IMR-90 (cell line): ENCODE measurements around the gene UNC13B. TPM values are rescaled to one million over a fixed set of nuclear protein-coding genes. Genes with fewer than 3 reads are reported as not detected.

ENCODE experiments used
- ATAC-seq: fragments of 200-7000 bp; cut with Tn5 transposase; 2 replicates; pipeline ENCODE4 v1.9.1; 2020; ENCODE audit warnings: low read depth, mild to moderate bottlenecking, moderate library complexity
- BruUV-seq: library from RNA; stranded (reverse); fragments of 400-500 nt; replicated peaks from 2 replicates; lab custom pipeline; 2021; lab: Mats Ljungman, UMichigan
- CTCF ChIA-PET: fragments of 300-600 bp; formaldehyde crosslinking; extraction: SDS; loops from one replicate; lab custom pipeline; 2021; ENCODE audit warnings: antibody characterized with exemption; lab: Yijun Ruan, JAX
- POLR2A ChIA-PET: fragments of 300-600 bp; sonication (Branson Sonifier 250); formaldehyde crosslinking; loops from one replicate; lab custom pipeline; 2022; ENCODE audit warnings: antibody characterized with exemption; ENCODE audit not compliant: unreplicated experiment; lab: Charles Lee
- DNase-seq: peaks from one replicate; pipeline ENCODE4 v3.0.0; 2013
- H2AFZ ChIP-seq: replicated peaks from 2 replicates; pipeline ENCODE3; 2013; ENCODE audit warnings: low read length, mild to moderate bottlenecking; ENCODE audit not compliant: poor library complexity
- H2AK5ac ChIP-seq: 2 replicates; pipeline ENCODE4 v1.6.1; 2013; ENCODE audit warnings: low read depth, low read length, inconsistent platforms
- H2AK9ac ChIP-seq: replicated peaks from 2 replicates; pipeline ENCODE3; 2013; ENCODE audit warnings: mild to moderate bottlenecking, low read depth, low read length, moderate library complexity; ENCODE audit not compliant: poor library complexity
- H2BK120ac ChIP-seq: 2 replicates; pipeline ENCODE4 v1.6.1; 2013; ENCODE audit warnings: low read depth, low read length, inconsistent platforms
- H2BK15ac ChIP-seq: 3 replicates; pipeline ENCODE4 v1.6.1; 2013; ENCODE audit warnings: low read depth, low read length, inconsistent platforms
- H2BK20ac ChIP-seq: 2 replicates; pipeline ENCODE4 v1.6.1; 2013; ENCODE audit warnings: low read depth, mild to moderate bottlenecking, inconsistent platforms, low read length, moderate library complexity
- H2BK5ac ChIP-seq: 2 replicates; pipeline ENCODE4 v1.6.1; 2013; ENCODE audit warnings: mild to moderate bottlenecking, low read depth, low read length, inconsistent platforms; ENCODE audit not compliant: poor library complexity, severe bottlenecking
- H3K14ac ChIP-seq: replicated peaks from 2 replicates; pipeline ENCODE4 v1.6.1; 2013; ENCODE audit warnings: low read depth, low read length, inconsistent platforms
- H3K18ac ChIP-seq: 2 replicates; pipeline ENCODE4 v1.6.1; 2013; ENCODE audit warnings: low read depth, low read length, control low read depth
- H3K23ac ChIP-seq: 2 replicates; pipeline ENCODE4 v1.6.1; 2013; ENCODE audit warnings: low read depth, low read length, inconsistent platforms
- H3K27ac ChIP-seq: 2 replicates; pipeline ENCODE4 v1.5.1; 2013; ENCODE audit warnings: mild to moderate bottlenecking, control low read depth, low read length; ENCODE audit not compliant: insufficient read depth
- H3K27me3 ChIP-seq: 2 replicates; pipeline ENCODE4 v1.6.1; 2013; ENCODE audit warnings: low read length; ENCODE audit not compliant: control insufficient read depth, insufficient read depth
- H3K36me3 ChIP-seq: 2 replicates; pipeline ENCODE4 v1.6.1; 2013; ENCODE audit warnings: low read length, mixed read lengths; ENCODE audit not compliant: control insufficient read depth, insufficient read depth
- H3K4ac ChIP-seq: 2 replicates; pipeline ENCODE4 v1.6.1; 2013; ENCODE audit warnings: low read depth, low read length, inconsistent platforms
- H3K4me1 ChIP-seq: 2 replicates; pipeline ENCODE4 v1.6.1; 2013; ENCODE audit warnings: low read length, mixed read lengths; ENCODE audit not compliant: control insufficient read depth, insufficient read depth
- H3K4me2 ChIP-seq: 2 replicates; pipeline ENCODE4 v1.6.1; 2013; ENCODE audit warnings: low read depth, mild to moderate bottlenecking, control low read depth, low read length, moderate library complexity
- H3K4me3 ChIP-seq: 2 replicates; pipeline ENCODE4 v1.5.1; 2013; ENCODE audit warnings: low read depth, mild to moderate bottlenecking, control low read depth, low read length, moderate library complexity; ENCODE audit not compliant: insufficient read depth
- H3K56ac ChIP-seq: 2 replicates; pipeline ENCODE4 v1.6.1; 2013; ENCODE audit warnings: low read length, inconsistent platforms; ENCODE audit not compliant: insufficient read depth; ENCODE audit errors: extremely low read depth
- H3K79me1 ChIP-seq, 2 experiments: 2 replicates each; pipeline ENCODE4 v1.6.1; 2013; ENCODE audit warnings: low read length in 2 of 2, inconsistent platforms in 1 of 2, low read depth in 1 of 2
- H3K9ac ChIP-seq: 2 replicates; pipeline ENCODE4 v1.6.1; 2013; ENCODE audit warnings: low read depth, low read length, control low read depth
- H3K9me1 ChIP-seq: 2 replicates; pipeline ENCODE4 v1.6.1; 2013; ENCODE audit warnings: low read length, inconsistent platforms; ENCODE audit not compliant: insufficient read depth
- H3K9me3 ChIP-seq: 2 replicates; pipeline ENCODE4 v1.6.1; 2013; ENCODE audit warnings: low read length; ENCODE audit not compliant: control insufficient read depth, insufficient read depth
- H4K20me1 ChIP-seq: 2 replicates; pipeline ENCODE4 v1.6.1; 2013; ENCODE audit warnings: low read length, inconsistent platforms; ENCODE audit not compliant: insufficient read depth
- H4K5ac ChIP-seq: 2 replicates; pipeline ENCODE4 v1.6.1; 2013; ENCODE audit warnings: mild to moderate bottlenecking, low read depth, low read length, control low read depth
- H4K8ac ChIP-seq, 2 experiments: 2 replicates each; pipeline ENCODE4 v1.6.1; 2013; ENCODE audit warnings: low read depth in 2 of 2, low read length in 2 of 2, control low read depth in 1 of 2, inconsistent platforms in 1 of 2
- H4K91ac ChIP-seq: 2 replicates; pipeline ENCODE4 v1.6.1; 2013; ENCODE audit warnings: low read depth, low read length, inconsistent platforms; ENCODE audit not compliant: insufficient read depth
- CEBPB ChIP-seq: IDR thresholded peaks from 2 replicates; pipeline ENCODE4 v1.6.1; 2012; ENCODE audit warnings: low read depth, low read length, improper control_type of control experiment
- CHD1 ChIP-seq: IDR thresholded peaks from 2 replicates; pipeline ENCODE4 v1.6.1; 2012; ENCODE audit warnings: low read depth, low read length, improper control_type of control experiment
- MAFK ChIP-seq: IDR thresholded peaks from 2 replicates; pipeline ENCODE4 v1.6.1; 2012; ENCODE audit warnings: low read depth, low read length, improper control_type of control experiment
- NFE2L2 ChIP-seq: fragments of 150-350 bp; IDR thresholded peaks from 2 replicates; pipeline ENCODE4 v1.6.1; 2016; ENCODE audit warnings: low read depth, mild to moderate bottlenecking, low read length
- RAD21 ChIP-seq: IDR thresholded peaks from 2 replicates; pipeline ENCODE4 v1.6.1; 2012; ENCODE audit warnings: low read length, improper control_type of control experiment
- RCOR1 ChIP-seq: IDR thresholded peaks from 2 replicates; pipeline ENCODE4 v1.6.1; 2012; ENCODE audit warnings: mild to moderate bottlenecking, low read length, improper control_type of control experiment; ENCODE audit not compliant: insufficient replicate concordance
- RFX5 ChIP-seq: IDR thresholded peaks from 2 replicates; pipeline ENCODE4 v1.8.0; 2012; ENCODE audit warnings: low read depth, mild to moderate bottlenecking, low read length, moderate library complexity
- SMC3 ChIP-seq: fragments of 150-350 bp; IDR thresholded peaks from 2 replicates; pipeline ENCODE4 v1.6.1; 2016; ENCODE audit warnings: low read depth, mild to moderate bottlenecking, antibody characterized with exemption, low read length, moderate library complexity
- WGBS, 2 experiments: methylation state at CpG; one replicate each; pipeline versions ENCODE4 v1.1.5 to v1.1.7; 2013; ENCODE audit warnings: missing lambda C conversion rate in 2 of 2; ENCODE audit not compliant: insufficient read length in 1 of 2; ENCODE audit errors: extremely low coverage in 2 of 2; 5-methylcytosine and 5-hydroxymethylcytosine counted together
- dilution Hi-C: fragments of 300-500 bp; cut with HindIII; formaldehyde crosslinking; loops from one replicate; pipeline ENCODE4 v1.14.3; 2018; ENCODE audit warnings: low sequenced_read_pairs; ENCODE audit not compliant: unreplicated experiment
- in situ Hi-C: fragments of 300-500 bp; cut with MboI; formaldehyde crosslinking; loops from 3 replicates; pipeline ENCODE4 v1.14.3; 2019; ENCODE audit warnings: low sequenced_read_pairs, inconsistent platforms, mixed read lengths
- intact Hi-C: fragments of 100-400 bp; cut with micrococcal nuclease; formaldehyde crosslinking; loops from 2 replicates; pipeline ENCODE4 v1.10.0; 2022
- polyA plus RNA-seq, 3 experiments: library from polyadenylated mRNA; depleted of rRNA; stranded (reverse); fragments of >200 nt; gene quantifications; 2 replicates each; pipeline ENCODE4 v1.2.3, GENCODE V29; 2012; ENCODE audit warnings: low replicate concordance in 1 of 3
- total RNA-seq: library from RNA; depleted of rRNA; stranded (reverse); fragments of >200 nt; gene quantifications from 2 replicates; pipeline ENCODE4 v1.2.3, GENCODE V29; 2012
- TF ChIP-seq, protein P1 (sequence below): conservative IDR thresholded peaks from 2 replicates; pipeline ENCODE4 v1.5.1; 2012; ENCODE audit warnings: mild to moderate bottlenecking, low read depth, low read length, improper control_type of control experiment

Gene UNC13B
- total and polyA plus RNA-seq, 2 of the 4 experiments (the other 2 are of a cell fraction), result 7.5 to 14.3 TPM

DNA sequence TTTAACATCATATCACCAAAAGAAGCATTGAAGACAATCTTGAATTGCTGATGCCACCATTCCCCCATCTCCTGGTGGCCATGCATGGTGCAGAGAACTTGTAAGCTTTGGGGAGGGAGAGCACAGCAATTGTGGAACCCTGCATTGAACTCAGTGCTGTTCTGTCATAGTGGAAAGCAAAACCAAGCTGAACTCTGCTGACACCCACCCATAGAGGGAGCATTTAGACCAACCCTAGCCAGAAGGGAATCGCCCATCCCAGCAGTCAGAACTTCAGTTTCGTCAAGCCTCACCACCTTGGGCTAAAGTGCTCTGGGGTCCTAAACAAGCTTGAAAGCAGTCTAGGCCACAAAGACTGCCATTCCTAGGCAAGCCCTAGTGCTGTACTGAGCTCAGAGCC, 290.7 kb downstream of the UNC13B start:
- no peak overlapping the region for H3K4me3 ChIP-seq
- dilution Hi-C loops, result no loop called here

More for the DNA sequence above, 290.7 kb downstream of the UNC13B start:
- in situ Hi-C loops (no loop called here), intact Hi-C loops (no loop called here)
- BruUV-seq, result no TSS peak
- Histone ChIP-seq H4K91ac (no peak overlapping the region), H3K4me1 (no peaks in the 10 kb centered on the region), H3K23ac (no peak overlapping the region), H2AFZ (peak overlapping the region; percentile 11), H3K9ac (no peak overlapping the region), H3K27ac (no peak overlapping the region), H2BK20ac (no peak overlapping the region), H3K9me1 (no peaks in the 10 kb centered on the region), H3K36me3 (no peaks in the 10 kb centered on the region), H2AK5ac (no peak overlapping the region), H3K9me3 (0 out of 2 replicates have a peak, but pooled peaks cover 3% of the 10 kb centered on the region), H2BK15ac (no peak overlapping the region), H3K4ac (no peak overlapping the region), H3K79me1 (no peaks in the 10 kb centered on the region), H3K56ac (no peak overlapping the region), H3K18ac (no peak overlapping the region), H2BK120ac (no peak overlapping the region), H4K8ac (no peak overlapping the region), H3K14ac (no peak overlapping the region), H4K20me1 (no peaks in the 10 kb centered on the region), H3K27me3 (peaks cover 29% of the 10 kb centered on the region), H4K5ac (no peak overlapping the region), H2BK5ac (no peak overlapping the region), H2AK9ac (peak overlapping the region; percentile 42), H3K4me2 (no peak overlapping the region)
- TF ChIP-seq CHD1 (no peak), SMC3 (no peak), RCOR1 (no peak), NFE2L2 (no peak), MAFK (no peak), RFX5 (no peak), CEBPB (no peak), RAD21 (peak; percentile 14; the same call in 1 of the 2 replicates)
- TF ChIP-seq, protein P1, sequence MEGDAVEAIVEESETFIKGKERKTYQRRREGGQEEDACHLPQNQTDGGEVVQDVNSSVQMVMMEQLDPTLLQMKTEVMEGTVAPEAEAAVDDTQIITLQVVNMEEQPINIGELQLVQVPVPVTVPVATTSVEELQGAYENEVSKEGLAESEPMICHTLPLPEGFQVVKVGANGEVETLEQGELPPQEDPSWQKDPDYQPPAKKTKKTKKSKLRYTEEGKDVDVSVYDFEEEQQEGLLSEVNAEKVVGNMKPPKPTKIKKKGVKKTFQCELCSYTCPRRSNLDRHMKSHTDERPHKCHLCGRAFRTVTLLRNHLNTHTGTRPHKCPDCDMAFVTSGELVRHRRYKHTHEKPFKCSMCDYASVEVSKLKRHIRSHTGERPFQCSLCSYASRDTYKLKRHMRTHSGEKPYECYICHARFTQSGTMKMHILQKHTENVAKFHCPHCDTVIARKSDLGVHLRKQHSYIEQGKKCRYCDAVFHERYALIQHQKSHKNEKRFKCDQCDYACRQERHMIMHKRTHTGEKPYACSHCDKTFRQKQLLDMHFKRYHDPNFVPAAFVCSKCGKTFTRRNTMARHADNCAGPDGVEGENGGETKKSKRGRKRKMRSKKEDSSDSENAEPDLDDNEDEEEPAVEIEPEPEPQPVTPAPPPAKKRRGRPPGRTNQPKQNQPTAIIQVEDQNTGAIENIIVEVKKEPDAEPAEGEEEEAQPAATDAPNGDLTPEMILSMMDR, result 0 out of 2 replicates have a peak, but pooled peaks have one; percentile 10
- no peak for DNase-seq
- POLR2A ChIA-PET, result no interaction called here
- CTCF ChIA-PET, result no interaction called here
- no CpG with 5 or more reads among the region's 2 CpGs for WGBS, 2 experiments
- no peak for ATAC-seq
